ENCODE results near the gene PSMA5. TPM values are rescaled to one million over a fixed set of nuclear protein-coding genes. Genes with fewer than 3 reads are reported as not detected.

PSMA5 gene
- total and polyA plus RNA-seq, 10 of the 15 experiments (the other 5 are each of a cell fraction or from before 2014, with no cell fraction given), result 58.7 to 271 (median 187) TPM

- POLR2A ChIA-PET, result no interaction called here
- peaks cover 9% of the 10 kb centered on the region; the same call in 1 of the 2 replicates for H3K4me1 ChIP-seq (ENCODE audit: control insufficient read depth, insufficient read depth, low read length)
- no peaks in the 10 kb centered on the region for H3K27me3 ChIP-seq (replicated peaks in 1 of 2; ENCODE audit: control insufficient read depth in 2 of 2, insufficient read depth in 2 of 2, low read length in 1 of 2)
- H3K9ac ChIP-seq (ENCODE audit: control insufficient read depth, insufficient read depth, low read length), result no peak overlapping the region
- no peaks in the 10 kb centered on the region for H3K9me3 ChIP-seq (replicated peaks; ENCODE audit: control insufficient read depth, insufficient read depth, low read length)
- TF ChIP-seq SMARCA5 (IDR thresholded peaks at IDR 0.05) (no peak), ZNF24 (IDR thresholded peaks at IDR 0.05) (0 out of 2 replicates have a peak, but pooled peaks have one; percentile 27), PAX8 (IDR thresholded peaks at IDR 0.05) (no peak)
- RAD21 ChIA-PET (ENCODE audit: unreplicated experiment), result no interaction called here
- H3K27ac ChIP-seq (ENCODE audit: control insufficient read depth, insufficient read depth), result no peak overlapping the region
- no peak overlapping the region for H2AFZ ChIP-seq (ENCODE audit: control insufficient read depth, low read depth, low read length)
- in situ Hi-C loops (cut with MboI), result no loop called here
- BruUV-seq (replicated peaks), result no TSS peak
- peak; percentile 77 for ATAC-seq
- H3K4me2 ChIP-seq (ENCODE audit: control insufficient read depth, insufficient read depth), result no peak overlapping the region
- intact Hi-C loops (cut with micrococcal nuclease; ENCODE audit: unreplicated experiment), result no loop called here
- no peaks in the 10 kb centered on the region for H3K79me2 ChIP-seq (ENCODE audit: control insufficient read depth, insufficient read depth, low read length)
- CTCF ChIA-PET, result no interaction called here
- no peaks in the 10 kb centered on the region for H4K20me1 ChIP-seq (ENCODE audit: control insufficient read depth, insufficient read depth)
- 8% methylated on average over 2 of the region's 2 CpGs for WGBS (ENCODE audit: insufficient coverage, insufficient replicate concordance, low lambda C conversion rate, missing lambda C conversion rate)
- SMC1A ChIA-PET (ENCODE audit: uncharacterized antibody, unreplicated experiment), result interaction anchor here (1.6 kb wide), 1 partner anchor 33 kb away, joined by 3 read pairs; no protein-coding TSS in a partner anchor
- no peak for FAIRE-seq
- H3K36me3 ChIP-seq (ENCODE audit: control insufficient read depth in 2 of 2, insufficient read depth in 2 of 2, low read length in 1 of 2), result no peaks in the 10 kb centered on the region
- no peak for DNase-seq (ENCODE audit: low read depth, low spot score)
- no peak overlapping the region for H3K4me3 ChIP-seq
These were observed 60.5 kb downstream of the PSMA5 start for GRCh38 chr1:109365642-109366204.

- Histone ChIP-seq H3K27me3 (replicated peaks in 1 of 2; ENCODE audit: control insufficient read depth in 2 of 2, insufficient read depth in 2 of 2, low read length in 1 of 2) (no peaks in the 10 kb centered on the region), H4K20me1 (ENCODE audit: control insufficient read depth, insufficient read depth) (no peaks in the 10 kb centered on the region), H3K79me2 (ENCODE audit: control insufficient read depth, insufficient read depth, low read length) (no peaks in the 10 kb centered on the region), H3K4me2 (ENCODE audit: control insufficient read depth, insufficient read depth) (no peak overlapping the region), H3K36me3 (ENCODE audit: control insufficient read depth in 2 of 2, insufficient read depth in 2 of 2, low read length in 1 of 2) (no peaks in the 10 kb centered on the region), H2AFZ (ENCODE audit: control insufficient read depth, low read depth, low read length) (no peak overlapping the region), H3K4me3 (no peak overlapping the region), H3K9ac (ENCODE audit: control insufficient read depth, insufficient read depth, low read length) (no peak overlapping the region), H3K27ac (ENCODE audit: control insufficient read depth, insufficient read depth) (no peak overlapping the region), H3K4me1 (ENCODE audit: control insufficient read depth, insufficient read depth, low read length) (no peaks in the 10 kb centered on the region), H3K9me3 (replicated peaks; ENCODE audit: control insufficient read depth, insufficient read depth, low read length) (no peaks in the 10 kb centered on the region)
- SMC1A ChIA-PET (ENCODE audit: uncharacterized antibody, unreplicated experiment), result no interaction called here
- no TSS peak for BruUV-seq (replicated peaks)
- WGBS (ENCODE audit: insufficient coverage, insufficient replicate concordance, low lambda C conversion rate, missing lambda C conversion rate), result 0% methylated on average over 1 of the region's 1 CpG
- CTCF ChIA-PET, result interaction anchor here (1.1 to 1.4 kb wide), 2 partner anchors 21 to 79 kb away, joined by 3 to 4 read pairs; partner anchors contain the start of gene PSRC1
- RAD21 ChIA-PET (ENCODE audit: unreplicated experiment), result no interaction called here
- POLR2A ChIA-PET, result no interaction called here
- FAIRE-seq (no peak), DNase-seq (ENCODE audit: low read depth, low spot score) (no peak), ATAC-seq (no peak)
- intact Hi-C loops (cut with micrococcal nuclease; ENCODE audit: unreplicated experiment), result loop anchor here (1.0 kb wide), 1 partner anchor 8 kb away; no protein-coding TSS in a partner anchor
- no peak for TF ChIP-seq BRCA1 (IDR thresholded peaks at IDR 0.05; ENCODE audit: low read depth, low read length)
- no peak for TF ChIP-seq ZBTB11 (CRISPR knock-in tag; IDR thresholded peaks at IDR 0.05)
- TF ChIP-seq CEBPB (IDR thresholded peaks at IDR 0.05; ENCODE audit: borderline replicate concordance in 1 of 2, low read depth in 2 of 2, low read length in 2 of 2), result no peak
- no peak for TF ChIP-seq FOXK2 (IDR thresholded peaks at IDR 0.05)
- TF ChIP-seq RCOR1 (conservative IDR thresholded peaks at IDR 0.05; ENCODE audit: low read depth, low read length), result no peak
- TF ChIP-seq POLR2A (IDR thresholded peaks at IDR 0.05; ENCODE audit: low read depth, low read length), result no peak
- TF ChIP-seq TCF12 (IDR thresholded peaks at IDR 0.05; ENCODE audit: low read depth, low read length), result no peak
- no peak for TF ChIP-seq USF1 (IDR thresholded peaks at IDR 0.05; ENCODE audit: borderline replicate concordance, extremely low read length, insufficient read depth, low read depth, low read length)
- no peak for TF ChIP-seq SMC3 (IDR thresholded peaks at IDR 0.05; ENCODE audit: borderline replicate concordance, low read length)
- in situ Hi-C loops (cut with MboI), result no loop called here
These were observed 64.6 kb downstream of the PSMA5 start for GRCh38 chr1:109361649-109362048.
